ENCODE data around the gene CLIC3. TPM values are rescaled to one million over a fixed set of nuclear protein-coding genes. Genes with fewer than 3 reads are reported as not detected.
A peak's percentile ranks its signal among the peaks of the same experiment; 100 is the strongest.

Gene CLIC3
- total RNA-seq, 1 donor from 2014 or later, result 0.39 TPM

GRCh38 chr9:137001857-137002645 lies 5.7 kb upstream of the CLIC3 start:
- no peaks in the 10 kb centered on the region for H4K20me1 ChIP-seq (ENCODE audit: insufficient read depth, low read length)
- H3K27me3 ChIP-seq (ENCODE audit: insufficient read depth, low read length), result no peaks in the 10 kb centered on the region
- H3K4me2 ChIP-seq (ENCODE audit: low read length), result no peak overlapping the region
- Mint-ChIP-seq H3K9me3 (ENCODE audit: unreplicated experiment) (no peaks in the 10 kb centered on the region), H3K4me3 (ENCODE audit: unreplicated experiment) (no peak overlapping the region), H3K27ac (ENCODE audit: unreplicated experiment) (no peak overlapping the region), H3K27me3 (ENCODE audit: low read depth, unreplicated experiment) (no peaks in the 10 kb centered on the region), H3K4me1 (ENCODE audit: low read depth, unreplicated experiment) (peaks cover 11% of the 10 kb centered on the region), H3K36me3 (ENCODE audit: low read depth, unreplicated experiment) (no peaks in the 10 kb centered on the region)
- TF ChIP-seq EZH2 (IDR thresholded peaks at IDR 0.05; ENCODE audit: insufficient read depth, low read length), result no peak
- TF ChIP-seq, protein P1, sequence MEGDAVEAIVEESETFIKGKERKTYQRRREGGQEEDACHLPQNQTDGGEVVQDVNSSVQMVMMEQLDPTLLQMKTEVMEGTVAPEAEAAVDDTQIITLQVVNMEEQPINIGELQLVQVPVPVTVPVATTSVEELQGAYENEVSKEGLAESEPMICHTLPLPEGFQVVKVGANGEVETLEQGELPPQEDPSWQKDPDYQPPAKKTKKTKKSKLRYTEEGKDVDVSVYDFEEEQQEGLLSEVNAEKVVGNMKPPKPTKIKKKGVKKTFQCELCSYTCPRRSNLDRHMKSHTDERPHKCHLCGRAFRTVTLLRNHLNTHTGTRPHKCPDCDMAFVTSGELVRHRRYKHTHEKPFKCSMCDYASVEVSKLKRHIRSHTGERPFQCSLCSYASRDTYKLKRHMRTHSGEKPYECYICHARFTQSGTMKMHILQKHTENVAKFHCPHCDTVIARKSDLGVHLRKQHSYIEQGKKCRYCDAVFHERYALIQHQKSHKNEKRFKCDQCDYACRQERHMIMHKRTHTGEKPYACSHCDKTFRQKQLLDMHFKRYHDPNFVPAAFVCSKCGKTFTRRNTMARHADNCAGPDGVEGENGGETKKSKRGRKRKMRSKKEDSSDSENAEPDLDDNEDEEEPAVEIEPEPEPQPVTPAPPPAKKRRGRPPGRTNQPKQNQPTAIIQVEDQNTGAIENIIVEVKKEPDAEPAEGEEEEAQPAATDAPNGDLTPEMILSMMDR (IDR thresholded peaks at IDR 0.05; ENCODE audit: insufficient read depth, low read depth, low read length), result no peak
- H3K4me1 ChIP-seq (ENCODE audit: insufficient read depth, low read length), result peaks cover 21% of the 10 kb centered on the region
- no peak overlapping the region for H3K4me3 ChIP-seq (ENCODE audit: insufficient read depth, low read depth, low read length)
- FAIRE-seq (no peak), DNase-seq (ENCODE audit: low read depth) (no peak)
- no peaks in the 10 kb centered on the region for H3K36me3 ChIP-seq (ENCODE audit: insufficient read depth, low read length)
- H3K27ac ChIP-seq (ENCODE audit: low read depth, low read length), result no peak overlapping the region
- no peaks in the 10 kb centered on the region for H3K79me2 ChIP-seq (ENCODE audit: insufficient read depth, low read length)
- H3K9ac ChIP-seq (ENCODE audit: low read length), result no peak overlapping the region
- H2AFZ ChIP-seq (ENCODE audit: low read depth, low read length), result no peak overlapping the region
- no peaks in the 10 kb centered on the region for H3K9me3 ChIP-seq (ENCODE audit: insufficient read depth, low read depth, low read length)

DNA sequence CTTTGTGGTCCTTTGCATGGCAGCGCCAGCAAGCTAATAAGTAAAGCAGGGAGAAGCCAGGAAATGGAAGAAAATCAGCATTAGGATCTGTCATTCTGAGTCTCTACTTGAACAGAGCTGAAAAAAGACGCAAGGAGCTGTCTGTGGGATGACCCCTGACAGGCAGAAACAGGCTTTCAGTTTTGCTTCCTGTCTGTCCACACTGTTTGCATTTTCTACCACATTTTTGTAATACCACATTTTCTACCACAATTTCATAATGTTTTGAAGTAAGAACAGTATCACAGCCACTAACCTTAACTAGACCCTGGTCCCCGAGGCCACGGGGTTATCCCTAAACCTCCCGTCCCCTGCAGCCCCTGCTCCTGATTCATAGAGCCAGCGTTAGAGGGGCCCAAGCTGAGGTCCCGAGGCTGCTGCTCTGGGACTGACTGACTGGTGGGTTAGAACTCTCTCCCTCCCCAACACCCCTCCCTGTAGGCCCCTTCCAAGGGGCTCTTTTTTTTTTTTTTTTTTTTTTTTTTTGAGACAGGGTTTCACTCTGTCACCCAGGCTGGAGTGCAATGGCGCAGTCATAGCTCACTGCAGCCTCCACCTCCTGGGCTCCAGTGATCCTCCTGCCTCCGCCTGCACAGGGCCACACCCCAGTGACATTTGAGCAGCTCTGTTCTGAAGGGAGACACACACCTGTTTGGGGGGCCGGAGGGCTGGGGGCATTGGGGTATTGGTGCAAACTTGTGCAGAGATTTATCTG lies 4.0 kb upstream of the CLIC3 start:
- DNase-seq (ENCODE audit: low read depth) (peak; percentile 55), FAIRE-seq (no peak)
- no peak overlapping the region for H2AFZ ChIP-seq (ENCODE audit: low read depth, low read length)
- H3K27ac Mint-ChIP-seq (ENCODE audit: unreplicated experiment), result peak overlapping the region; percentile 58
- H3K27me3 Mint-ChIP-seq (ENCODE audit: low read depth, unreplicated experiment), result no peaks in the 10 kb centered on the region
- H3K9me3 Mint-ChIP-seq (ENCODE audit: unreplicated experiment), result no peaks in the 10 kb centered on the region
- TF ChIP-seq, protein P1 (IDR thresholded peaks at IDR 0.05; ENCODE audit: insufficient read depth, low read depth, low read length), result no peak
- TF ChIP-seq EZH2 (IDR thresholded peaks at IDR 0.05; ENCODE audit: insufficient read depth, low read length), result no peak
- H4K20me1 ChIP-seq (ENCODE audit: insufficient read depth, low read length), result no peaks in the 10 kb centered on the region
- no peak overlapping the region for H3K9ac ChIP-seq (ENCODE audit: low read length)
- no peaks in the 10 kb centered on the region for H3K27me3 ChIP-seq (ENCODE audit: insufficient read depth, low read length)
- H3K4me1 Mint-ChIP-seq (ENCODE audit: low read depth, unreplicated experiment), result peaks cover 11% of the 10 kb centered on the region
- H3K4me3 Mint-ChIP-seq (ENCODE audit: unreplicated experiment), result no peak overlapping the region
- no peak overlapping the region for H3K27ac ChIP-seq (ENCODE audit: low read depth, low read length)
- no peak overlapping the region for H3K4me3 ChIP-seq (ENCODE audit: insufficient read depth, low read depth, low read length)
- H3K36me3 Mint-ChIP-seq (ENCODE audit: low read depth, unreplicated experiment), result no peaks in the 10 kb centered on the region
- H3K9me3 ChIP-seq (ENCODE audit: insufficient read depth, low read depth, low read length), result no peaks in the 10 kb centered on the region
- peaks cover 34% of the 10 kb centered on the region for H3K4me1 ChIP-seq (ENCODE audit: insufficient read depth, low read length)
- no peaks in the 10 kb centered on the region for H3K36me3 ChIP-seq (ENCODE audit: insufficient read depth, low read length)
- H3K79me2 ChIP-seq (ENCODE audit: insufficient read depth, low read length), result no peaks in the 10 kb centered on the region
- peak overlapping the region; percentile 40 for H3K4me2 ChIP-seq (ENCODE audit: low read length)
